ENCODE results near the gene SPECC1L.

GRCh38 chr22:24421428-24421931 lies 150.8 kb downstream of the SPECC1L start:
- no peak for TF ChIP-seq TAF1 (IDR thresholded peaks at IDR 0.05; ENCODE audit: low read depth, low read length)
- no peak for TF ChIP-seq POLR2A (IDR thresholded peaks at IDR 0.05; ENCODE audit: low read depth, low read length)
- TF ChIP-seq POLR2AphosphoS5 (IDR thresholded peaks at IDR 0.05; ENCODE audit: low read depth, low read length), result no peak
- TF ChIP-seq SPI1 (IDR thresholded peaks at IDR 0.05; ENCODE audit: low read depth, low read length), result no peak
- no peak for TF ChIP-seq PAX5 (IDR thresholded peaks at IDR 0.05; ENCODE audit: insufficient read depth, low read length, severe bottlenecking)
- TF ChIP-seq POU2F2 (IDR thresholded peaks at IDR 0.05; ENCODE audit: low read depth, low read length), result no peak
